ENCODE measurements around the gene MMP19.

The MMP19 gene

GRCh38 chr12:55828357-55828756, 14.4 kb downstream of the MMP19 start:
- Histone ChIP-seq H3K27me3 (ENCODE audit: insufficient read depth, low read length) (no peaks in the 10 kb centered on the region), H3K9me2 (ENCODE audit: low read depth, low read length) (no peaks in the 10 kb centered on the region), H3K27ac (ENCODE audit: low read depth, low read length, poor library complexity, severe bottlenecking) (peak overlapping the region; percentile 79), H4K20me1 (ENCODE audit: insufficient read depth, low read length) (no peaks in the 10 kb centered on the region), H3K4me1 (ENCODE audit: insufficient read depth, low read length, severe bottlenecking) (peaks cover 61% of the 10 kb centered on the region), H3F3A (ENCODE audit: insufficient read depth, low read length) (peaks cover 5% of the 10 kb centered on the region; the same call in 1 of the 2 replicates), H3K9ac (ENCODE audit: low read length) (peak overlapping the region; percentile 62), H2AFZ (ENCODE audit: low read length) (no peak overlapping the region), H3K36me3 (ENCODE audit: insufficient read depth, low read length) (peaks cover 25% of the 10 kb centered on the region; the same call in 1 of the 2 replicates), H3K4me2 (ENCODE audit: low read length) (peak overlapping the region; percentile 84), H3K9me3 (ENCODE audit: low read length) (no peaks in the 10 kb centered on the region), H3K4me3 (ENCODE audit: low read depth, low read length, poor library complexity, severe bottlenecking) (peak overlapping the region; percentile 82), H3K79me2 (ENCODE audit: insufficient read depth, low read length) (peaks cover 6% of the 10 kb centered on the region)
- TF ChIP-seq EZH2 (IDR thresholded peaks at IDR 0.05; ENCODE audit: borderline replicate concordance, low read length) (no peak), CTCF (IDR thresholded peaks at IDR 0.05; ENCODE audit: low read length) (no peak)

DNA sequence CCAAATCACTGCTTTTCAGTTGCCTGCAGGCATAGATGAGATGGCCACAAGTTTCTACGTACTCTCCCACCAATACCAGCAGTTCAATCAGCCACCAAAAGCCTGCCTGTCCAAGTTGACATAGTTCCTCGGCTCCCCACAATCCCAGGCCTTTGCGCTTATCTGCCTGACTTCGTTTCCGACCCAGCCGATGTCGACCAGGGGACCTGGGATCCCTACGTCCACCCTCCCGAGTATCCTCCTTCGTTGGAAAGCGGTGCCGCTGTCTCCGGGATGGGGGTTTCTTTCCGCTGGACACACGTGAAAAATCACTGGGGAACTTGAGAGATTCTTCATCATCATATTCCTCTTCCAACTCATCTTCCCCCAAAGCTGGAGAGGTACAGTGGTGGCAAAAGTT, 14.9 kb downstream of the MMP19 start:
- peaks cover 30% of the 10 kb centered on the region; the same call in 1 of the 2 replicates for H3K36me3 ChIP-seq (ENCODE audit: insufficient read depth, low read length)
- TF ChIP-seq EZH2 (IDR thresholded peaks at IDR 0.05; ENCODE audit: borderline replicate concordance, low read length) (no peak), CTCF (IDR thresholded peaks at IDR 0.05; ENCODE audit: low read length) (no peak)
- no peaks in the 10 kb centered on the region for H3K9me2 ChIP-seq (ENCODE audit: low read depth, low read length)
- peaks cover 6% of the 10 kb centered on the region for H3K79me2 ChIP-seq (ENCODE audit: insufficient read depth, low read length)
- peaks cover 61% of the 10 kb centered on the region for H3K4me1 ChIP-seq (ENCODE audit: insufficient read depth, low read length, severe bottlenecking)
- H3K4me2 ChIP-seq (ENCODE audit: low read length), result peak overlapping the region; percentile 84
- H3K27me3 ChIP-seq (ENCODE audit: insufficient read depth, low read length), result no peaks in the 10 kb centered on the region
- H3K27ac ChIP-seq (ENCODE audit: low read depth, low read length, poor library complexity, severe bottlenecking), result peak overlapping the region; percentile 79
- H3K9ac ChIP-seq (ENCODE audit: low read length), result peak overlapping the region; percentile 52
- peaks cover 5% of the 10 kb centered on the region; the same call in 1 of the 2 replicates for H3F3A ChIP-seq (ENCODE audit: insufficient read depth, low read length)
- H3K9me3 ChIP-seq (ENCODE audit: low read length), result no peaks in the 10 kb centered on the region
- H4K20me1 ChIP-seq (ENCODE audit: insufficient read depth, low read length), result no peaks in the 10 kb centered on the region
- peak overlapping the region; percentile 82 for H3K4me3 ChIP-seq (ENCODE audit: low read depth, low read length, poor library complexity, severe bottlenecking)
- no peak overlapping the region for H2AFZ ChIP-seq (ENCODE audit: low read length)

DNA sequence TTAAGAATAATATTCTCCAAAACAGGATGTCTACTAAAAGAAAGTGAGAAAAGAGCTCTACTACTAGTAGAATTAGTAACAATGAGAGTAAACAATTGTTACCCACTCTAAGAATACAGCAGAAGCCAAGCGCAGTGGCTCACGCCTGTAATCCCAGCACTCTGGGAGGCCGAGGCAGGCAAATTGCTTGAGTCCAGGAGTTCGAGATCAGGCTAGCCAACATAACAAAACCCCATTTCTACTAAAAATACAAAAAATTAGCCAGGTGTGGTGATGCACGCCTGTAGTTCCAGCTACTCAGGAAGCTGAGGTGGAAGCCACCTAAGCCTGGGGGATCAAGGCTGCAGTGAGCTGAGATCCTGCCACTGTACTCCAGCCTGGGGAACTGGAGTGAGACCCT, 18.0 kb downstream of the MMP19 start:
- Histone ChIP-seq H3K36me3 (ENCODE audit: insufficient read depth, low read length) (peaks cover 61% of the 10 kb centered on the region), H3K27me3 (ENCODE audit: insufficient read depth, low read length) (no peaks in the 10 kb centered on the region), H3K9me3 (ENCODE audit: low read length) (no peaks in the 10 kb centered on the region), H2AFZ (ENCODE audit: low read length) (no peak overlapping the region), H3K27ac (ENCODE audit: low read depth, low read length, poor library complexity, severe bottlenecking) (peak overlapping the region; percentile 79), H3K4me3 (ENCODE audit: low read depth, low read length, poor library complexity, severe bottlenecking) (peak overlapping the region; percentile 82), H3F3A (ENCODE audit: insufficient read depth, low read length) (peaks cover 5% of the 10 kb centered on the region; the same call in 1 of the 2 replicates), H3K4me2 (ENCODE audit: low read length) (peak overlapping the region; percentile 84), H3K4me1 (ENCODE audit: insufficient read depth, low read length, severe bottlenecking) (peaks cover 48% of the 10 kb centered on the region), H3K9ac (ENCODE audit: low read length) (peak overlapping the region; percentile 15; the same call in 1 of the 2 replicates), H3K79me2 (ENCODE audit: insufficient read depth, low read length) (peaks cover 6% of the 10 kb centered on the region), H3K9me2 (ENCODE audit: low read depth, low read length) (no peaks in the 10 kb centered on the region), H4K20me1 (ENCODE audit: insufficient read depth, low read length) (no peaks in the 10 kb centered on the region)
- TF ChIP-seq CTCF (IDR thresholded peaks at IDR 0.05; ENCODE audit: low read length), result no peak
- no peak for TF ChIP-seq EZH2 (IDR thresholded peaks at IDR 0.05; ENCODE audit: borderline replicate concordance, low read length)
